ENCODE results near the gene NFYC.

DNA sequence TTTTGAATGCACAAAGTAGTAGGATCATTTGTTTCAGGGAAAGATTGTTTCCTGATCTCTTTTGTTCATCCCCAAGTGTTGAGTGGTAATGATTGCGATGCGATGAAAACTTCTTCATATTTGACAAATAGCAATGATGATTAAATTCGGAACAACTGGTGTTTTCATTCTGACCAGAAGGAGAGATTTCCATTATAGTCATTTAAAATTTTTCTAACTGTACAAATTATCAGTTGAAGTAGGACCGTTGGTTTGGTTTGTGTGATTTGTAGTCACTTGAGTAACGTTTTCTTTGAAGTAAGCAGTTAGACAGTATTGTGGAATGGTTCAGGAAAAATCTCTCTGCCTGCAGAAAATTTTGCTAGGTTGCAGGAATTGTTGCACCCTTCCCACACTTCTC, 5.9 kb downstream of the NFYC start:
- TF ChIP-seq, protein P1, sequence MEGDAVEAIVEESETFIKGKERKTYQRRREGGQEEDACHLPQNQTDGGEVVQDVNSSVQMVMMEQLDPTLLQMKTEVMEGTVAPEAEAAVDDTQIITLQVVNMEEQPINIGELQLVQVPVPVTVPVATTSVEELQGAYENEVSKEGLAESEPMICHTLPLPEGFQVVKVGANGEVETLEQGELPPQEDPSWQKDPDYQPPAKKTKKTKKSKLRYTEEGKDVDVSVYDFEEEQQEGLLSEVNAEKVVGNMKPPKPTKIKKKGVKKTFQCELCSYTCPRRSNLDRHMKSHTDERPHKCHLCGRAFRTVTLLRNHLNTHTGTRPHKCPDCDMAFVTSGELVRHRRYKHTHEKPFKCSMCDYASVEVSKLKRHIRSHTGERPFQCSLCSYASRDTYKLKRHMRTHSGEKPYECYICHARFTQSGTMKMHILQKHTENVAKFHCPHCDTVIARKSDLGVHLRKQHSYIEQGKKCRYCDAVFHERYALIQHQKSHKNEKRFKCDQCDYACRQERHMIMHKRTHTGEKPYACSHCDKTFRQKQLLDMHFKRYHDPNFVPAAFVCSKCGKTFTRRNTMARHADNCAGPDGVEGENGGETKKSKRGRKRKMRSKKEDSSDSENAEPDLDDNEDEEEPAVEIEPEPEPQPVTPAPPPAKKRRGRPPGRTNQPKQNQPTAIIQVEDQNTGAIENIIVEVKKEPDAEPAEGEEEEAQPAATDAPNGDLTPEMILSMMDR (IDR thresholded peaks at IDR 0.05 in 4 of 5, conservative IDR thresholded peaks at IDR 0.05 in 1 of 5): no peak
- no peak for TF ChIP-seq POLR2A (IDR thresholded peaks at IDR 0.05)
